ENCODE data around the gene MFRP. TPM values are rescaled to one million over a fixed set of nuclear protein-coding genes. Genes with fewer than 3 reads are reported as not detected.

The MFRP gene
- total RNA-seq, 1 donor from 2014 or later: not detected

DNA sequence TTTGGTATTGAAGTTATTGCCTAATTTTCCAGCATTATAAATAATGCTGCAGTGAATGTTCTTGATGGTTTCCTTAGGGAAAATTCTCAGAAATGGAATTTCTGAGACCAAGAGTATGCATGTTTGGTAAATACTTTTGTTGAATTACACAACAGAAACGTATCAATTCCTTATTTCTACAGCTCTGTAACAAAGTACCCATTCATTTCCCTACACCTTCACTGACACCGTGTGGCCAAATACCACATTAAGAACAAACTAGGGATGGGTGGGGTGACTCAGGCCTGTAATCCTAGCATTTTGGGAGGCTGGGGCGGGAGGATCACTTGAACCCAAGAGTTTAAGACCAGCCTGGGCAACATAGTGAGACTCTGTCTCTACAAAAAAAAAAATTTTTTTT lies 51.3 kb downstream of the MFRP start:
- DNase-seq: no peak

- no peak for DNase-seq
Observed at GRCh38 chr11:119293461-119293860, 53.0 kb downstream of the MFRP start.

DNA sequence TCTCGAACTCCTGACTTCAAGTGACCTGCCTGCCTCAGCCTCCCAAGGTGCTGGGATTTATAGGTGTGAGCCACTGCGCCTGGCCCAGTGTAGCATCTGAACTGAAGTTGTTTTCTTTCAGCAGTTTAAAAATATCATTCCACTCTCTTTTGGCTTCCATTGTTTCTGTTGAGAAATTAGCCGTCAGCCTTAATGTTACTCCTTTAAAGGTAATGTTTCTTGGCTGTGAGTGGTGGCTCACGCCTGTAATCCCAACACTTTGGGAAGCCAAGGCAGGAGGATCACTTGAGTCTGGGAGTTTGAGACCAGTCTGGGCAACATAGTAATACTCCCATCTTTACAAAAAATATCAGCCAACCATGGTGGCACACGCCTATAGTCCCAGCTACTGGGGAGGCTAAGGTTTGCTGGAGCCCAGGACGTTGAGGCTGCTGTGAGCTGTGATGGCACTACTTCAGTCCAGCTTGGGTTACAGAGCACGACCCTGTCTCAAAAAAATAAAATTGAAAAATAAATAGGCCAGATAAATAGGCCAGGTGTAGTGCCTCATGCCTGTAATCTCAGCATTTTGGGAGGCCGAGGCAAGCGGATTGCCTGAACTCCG lies 55.5 kb downstream of the MFRP start:
- DNase-seq: no peak

Small RNA genes lying within 50 kb of the gene (small RNA-seq; reads per million reads assigned to genes)
- gene RF01225 (not detected), gene RNU6-262P (not detected)

Other genes with a start within 250 kb of the MFRP start
- gene DPAGT1, start 244.9 kb downstream of the MFRP start, total RNA-seq: 8.7 TPM
- gene C2CD2L, start 239.4 kb downstream of the MFRP start, total RNA-seq: 7.6 TPM
- gene HINFP, start 225.1 kb downstream of the MFRP start, total RNA-seq: 21.7 TPM
- 2.5 TPM for gene ABCG4, start 197.7 kb downstream of the MFRP start, total RNA-seq
- gene NLRX1, start 178.0 kb downstream of the MFRP start, total RNA-seq: 3.3 TPM
- gene NHERF4, start 161.2 kb downstream of the MFRP start, total RNA-seq: not detected
- gene CBL, start 140.4 kb downstream of the MFRP start, total RNA-seq: 12.0 TPM
- 10.6 TPM for gene MCAM, start 29.6 kb downstream of the MFRP start, total RNA-seq
- gene RNF26, start 12.2 kb downstream of the MFRP start, total RNA-seq: 1.6 TPM
- 4.2 TPM for gene C1QTNF5, start 5.8 kb downstream of the MFRP start, total RNA-seq
- 1.6 TPM for gene USP2, start 35.0 kb upstream of the MFRP start, total RNA-seq
- 25.4 TPM for gene THY1, start 76.5 kb upstream of the MFRP start, total RNA-seq